SK-N-SH (cell line): ENCODE measurements around the gene CTBP2. TPM values are rescaled to one million over a fixed set of nuclear protein-coding genes. Genes with fewer than 3 reads are reported as not detected.

Experiments used
- CTCF ChIA-PET: fragments of 300-600, 350-600 bp; formaldehyde crosslinking; extraction: SDS; loops from one replicate; lab custom pipeline; 2021; lab: Yijun Ruan, JAX
- POLR2A ChIA-PET: fragments of 350-600 bp; sonication (Branson Sonifier 250); formaldehyde crosslinking; extraction: SDS; loops from one replicate; lab custom pipeline; 2020; ENCODE audit warnings: antibody characterized with exemption, inconsistent platforms; lab: Yijun Ruan, JAX
- DNase-seq: peaks from one replicate; pipeline ENCODE4 v3.0.0; 2012
- H2AFZ ChIP-seq: fragments of 200-600 bp; sonication (generic); 2 replicates; pipeline ENCODE4 v1.8.1; 2016; ENCODE audit warnings: antibody characterized with exemption, mild to moderate bottlenecking, low read depth
- H3F3A ChIP-seq: fragments of 200-600 bp; sonication (generic); replicated peaks from 2 replicates; pipeline ENCODE3; 2016; ENCODE audit warnings: antibody characterized with exemption, mild to moderate bottlenecking; ENCODE audit not compliant: insufficient read depth
- H3K27ac ChIP-seq, 2 experiments: fragments of 200-500 bp in 1 of 2; fragments of 200-600 bp in 1 of 2; sonication (Bioruptor generic) in 1 of 2; sonication (generic), shearing (Covaris generic) in 1 of 2; 2 replicates each; pipeline versions ENCODE4 v1.5.1 to v1.6.1; 2014 to 2016; ENCODE audit warnings: low read depth in 2 of 2, inconsistent platforms in 1 of 2, low read length in 1 of 2, mild to moderate bottlenecking in 1 of 2, mixed read lengths in 1 of 2
- H3K27me3 ChIP-seq: fragments of 200-600 bp; sonication (generic), shearing (Covaris generic); 2 replicates; pipeline ENCODE4 v1.6.1; 2016; ENCODE audit warnings: mixed run types; ENCODE audit not compliant: insufficient read depth
- H3K36me3 ChIP-seq, 2 experiments: fragments of 200-500 bp in 1 of 2; fragments of 200-600 bp in 1 of 2; sonication (Bioruptor generic) in 1 of 2; sonication (generic) in 1 of 2; replicated peaks in 1 of 2; 2 replicates each; pipeline versions ENCODE3 to v1.5.1; 2014 to 2016; ENCODE audit warnings: low read length in 1 of 2, mild to moderate bottlenecking in 1 of 2; ENCODE audit not compliant: insufficient read depth in 2 of 2, control insufficient read depth in 1 of 2
- H3K4me1 ChIP-seq, 2 experiments: fragments of 200-500 bp in 1 of 2; fragments of 200-600 bp in 1 of 2; sonication (Bioruptor generic) in 1 of 2; sonication (generic), shearing (Covaris generic) in 1 of 2; 2 replicates each; pipeline versions ENCODE4 v1.5.1 to v1.6.1; 2014 to 2016; ENCODE audit warnings: low read depth in 1 of 2, low read length in 1 of 2, mixed run types in 1 of 2; ENCODE audit not compliant: insufficient read depth in 2 of 2, control insufficient read depth in 1 of 2
- H3K4me2 ChIP-seq: fragments of 200-600 bp; sonication (generic), shearing (Covaris generic); 2 replicates; pipeline ENCODE4 v1.6.1; 2017; ENCODE audit warnings: mixed run types
- H3K4me3 ChIP-seq, 2 experiments: fragments of 200-500 bp in 1 of 2; fragments of 200-600 bp in 1 of 2; sonication (Bioruptor generic) in 1 of 2; sonication (generic), shearing (Covaris generic) in 1 of 2; 2 replicates each; pipeline versions ENCODE4 v1.5.1 to v1.8.1; 2014 to 2016; ENCODE audit warnings: low read depth in 2 of 2, inconsistent platforms in 1 of 2, low read length in 1 of 2, mild to moderate bottlenecking in 1 of 2, mixed read lengths in 1 of 2, moderate library complexity in 1 of 2
- H3K79me2 ChIP-seq: fragments of 200-600 bp; sonication (generic); 2 replicates; pipeline ENCODE4 v1.8.1; 2017; ENCODE audit warnings: mild to moderate bottlenecking; ENCODE audit not compliant: insufficient read depth
- H3K9ac ChIP-seq: fragments of 200-600 bp; sonication (generic); 2 replicates; pipeline ENCODE4 v1.6.1; 2017; ENCODE audit warnings: mixed run types
- H3K9me2 ChIP-seq: fragments of 200-600 bp; sonication (generic); 2 replicates; pipeline ENCODE4 v1.6.1; 2017; ENCODE audit warnings: mixed run types
- H3K9me3 ChIP-seq: fragments of 200-600 bp; sonication (generic); 2 replicates; pipeline ENCODE4 v1.6.1; 2017; ENCODE audit warnings: mixed run types, mild to moderate bottlenecking, moderate library complexity
- H4K20me1 ChIP-seq: fragments of 200-600 bp; sonication (generic); 2 replicates; pipeline ENCODE4 v1.6.1; 2017; ENCODE audit warnings: mild to moderate bottlenecking, mixed run types; ENCODE audit not compliant: insufficient read depth
- EP300 ChIP-seq, 2 experiments: IDR thresholded peaks; 2 replicates each; pipeline versions ENCODE4 v1.4.0 to v1.6.1; 2012; ENCODE audit warnings: borderline replicate concordance in 1 of 2, low read depth in 1 of 2, low read length in 1 of 2
- IRF3 ChIP-seq: fragments of 150-350 bp; IDR thresholded peaks from 2 replicates; pipeline ENCODE4 v1.6.1; 2016; ENCODE audit warnings: mild to moderate bottlenecking, low read depth, low read length
- MXI1 ChIP-seq: IDR thresholded peaks from 2 replicates; pipeline ENCODE4 v1.6.1; 2012; ENCODE audit warnings: mild to moderate bottlenecking, low read depth, low read length, improper control_type of control experiment
- POLR2AphosphoS5 ChIP-seq: IDR thresholded peaks from 2 replicates; pipeline ENCODE4 v1.6.1; 2012; ENCODE audit warnings: low read depth, low read length
- RAD21 ChIP-seq: IDR thresholded peaks from 2 replicates; pipeline ENCODE4 v1.6.1; 2012; ENCODE audit warnings: mild to moderate bottlenecking, low read length
- RCOR1 ChIP-seq: fragments of 150-350 bp; IDR thresholded peaks from 2 replicates; pipeline ENCODE4 v1.6.1; 2017; ENCODE audit warnings: antibody characterized with exemption, low read length
- USF1 ChIP-seq: IDR thresholded peaks from 2 replicates; pipeline ENCODE4 v1.4.0; 2012; ENCODE audit warnings: low read depth, borderline replicate concordance
- USF2 ChIP-seq: fragments of 150-350 bp; IDR thresholded peaks from 2 replicates; pipeline ENCODE4 v1.6.1; 2017; ENCODE audit warnings: antibody characterized with exemption, low read length, low read depth, borderline replicate concordance
- YY1 ChIP-seq: IDR thresholded peaks from 2 replicates; pipeline ENCODE4 v1.4.0; 2012; ENCODE audit warnings: low read depth, mild to moderate bottlenecking
- ZBTB33 ChIP-seq: IDR thresholded peaks from 2 replicates; pipeline ENCODE4 v1.4.0; 2012; ENCODE audit warnings: low read depth, borderline replicate concordance
- WGBS: methylation state at CpG from one replicate; pipeline ENCODE4 v1.1.6; 2017; ENCODE audit warnings: low lambda C conversion rate; 5-methylcytosine and 5-hydroxymethylcytosine counted together
- polyA plus RNA-seq, 3 experiments: library from polyadenylated mRNA; depleted of rRNA; stranded (reverse); fragments of >200 nt; gene quantifications; 2 replicates each; pipeline ENCODE4 v1.2.3, GENCODE V29; 2012

The CTBP2 gene
- polyA plus RNA-seq, 1 of the 3 experiments (the other 2 are of a cell fraction) = 69.7 TPM

- H3F3A ChIP-seq = peaks cover 13% of the 10 kb centered on the region
- DNase-seq = no peak
- 94% methylated on average over 8 of the region's 11 CpGs for WGBS
- TF ChIP-seq USF2 (no peak), USF1 (no peak), RAD21 (no peak), YY1 (no peak), IRF3 (no peak), EP300 (IDR thresholded peaks at IDR 0.05; ENCODE audit: borderline replicate concordance in 1 of 2, low read depth in 1 of 2, low read length in 1 of 2) (no peak), MXI1 (no peak)
- TF ChIP-seq, all 33 proteins: peak for 0
- no peak overlapping the region for H3K4me2 ChIP-seq
- peaks cover 0 to 43% of the 10 kb centered on the region in 2 experiments; a peak in 1 of 4 replicates for H3K4me1 ChIP-seq
- peaks cover 8% of the 10 kb centered on the region; the same call in 1 of the 2 replicates for H4K20me1 ChIP-seq
- no peak overlapping the region for H2AFZ ChIP-seq
- H3K4me3 ChIP-seq = no peak overlapping the region
- H3K9me2 ChIP-seq = no peaks in the 10 kb centered on the region
- ChIA-PET CTCF (interaction anchor here (1.0 kb wide), 1 partner anchor 47 kb away, joined by 3 read pairs; no protein-coding TSS in a partner anchor), POLR2A (no interaction called here)
- H3K79me2 ChIP-seq = peaks cover 5% of the 10 kb centered on the region; the same call in 1 of the 2 replicates
- peak overlapping the region in 1 of 2 experiments; percentile 6; a peak in 1 of 4 replicates for H3K27ac ChIP-seq
- H3K36me3 ChIP-seq = peaks cover 18 to 88% of the 10 kb centered on the region in 2 experiments
- no peaks in the 10 kb centered on the region for H3K9me3 ChIP-seq
- H3K9ac ChIP-seq = no peak overlapping the region
- H3K27me3 ChIP-seq = no peaks in the 10 kb centered on the region
Observed at GRCh38 chr10:124997306-124997705, 163.1 kb downstream of the CTBP2 start.

GRCh38 chr10:124996854-124997215 is 163.5 kb downstream of the CTBP2 start:
- Histone ChIP-seq H3K9me2 (no peaks in the 10 kb centered on the region), H3K36me3 (peaks cover 23 to 88% of the 10 kb centered on the region in 2 experiments), H3K4me2 (no peak overlapping the region), H3K79me2 (peaks cover 10% of the 10 kb centered on the region; the same call in 1 of the 2 replicates), H4K20me1 (peaks cover 12% of the 10 kb centered on the region; the same call in 1 of the 2 replicates), H3K27me3 (no peaks in the 10 kb centered on the region), H3K27ac (no peak overlapping the region), H3K4me3 (no peak overlapping the region), H3K4me1 (peaks cover 0 to 39% of the 10 kb centered on the region in 2 experiments; a peak in 1 of 4 replicates), H2AFZ (no peak overlapping the region), H3F3A (peaks cover 17% of the 10 kb centered on the region), H3K9ac (no peak overlapping the region), H3K9me3 (no peaks in the 10 kb centered on the region)
- CTCF ChIA-PET = interaction anchor here (0.8 to 1.1 kb wide), 3 partner anchors 27 to 51 kb away, joined by 3 read pairs; no protein-coding TSS in a partner anchor
- DNase-seq = no peak
- TF ChIP-seq ZBTB33 (no peak), POLR2AphosphoS5 (no peak), RAD21 (no peak), MXI1 (no peak), EP300 (IDR thresholded peaks at IDR 0.05; ENCODE audit: borderline replicate concordance in 1 of 2, low read depth in 1 of 2, low read length in 1 of 2) (no peak), RCOR1 (no peak)
- WGBS = 93% methylated on average over 14 of the region's 17 CpGs
- POLR2A ChIA-PET = no interaction called here
